Calu3 (cell line): ENCODE measurements around the gene ASXL2. TPM values are rescaled to one million over a fixed set of nuclear protein-coding genes. Genes with fewer than 3 reads are reported as not detected.

Experiments used
- BruUV-seq: library from RNA; stranded (reverse); fragments of 400-500 nt; replicated peaks from 2 replicates; lab custom pipeline; 2021; lab: Mats Ljungman, UMichigan
- CTCF ChIA-PET: fragments of 300-600 bp; sonication (Branson Sonifier 250); formaldehyde crosslinking; loops from one replicate; lab custom pipeline; 2022; ENCODE audit warnings: antibody characterized with exemption; lab: Charles Lee
- DNase-seq: peaks from one replicate; pipeline ENCODE4 v3.0.0; 2022
- H3K27ac Mint-ChIP-seq: one replicate; pipeline ENCODE4 v1.8.0; 2022; ENCODE audit warnings: mixed read lengths; ENCODE audit not compliant: unreplicated experiment
- H3K27me3 Mint-ChIP-seq: one replicate; pipeline ENCODE4 v1.8.0; 2022; ENCODE audit warnings: mixed read lengths; ENCODE audit not compliant: unreplicated experiment
- H3K36me3 Mint-ChIP-seq: one replicate; pipeline ENCODE4 v1.8.0; 2022; ENCODE audit warnings: mild to moderate bottlenecking, moderate library complexity, mixed read lengths; ENCODE audit not compliant: insufficient read depth, unreplicated experiment
- H3K4me1 Mint-ChIP-seq: one replicate; pipeline ENCODE4 v1.8.0; 2022; ENCODE audit warnings: mild to moderate bottlenecking, low read depth, mixed read lengths; ENCODE audit not compliant: unreplicated experiment
- H3K4me3 Mint-ChIP-seq: one replicate; pipeline ENCODE4 v1.8.0; 2022; ENCODE audit warnings: mild to moderate bottlenecking, low read depth, moderate library complexity, mixed read lengths; ENCODE audit not compliant: unreplicated experiment
- H3K9me3 Mint-ChIP-seq: one replicate; pipeline ENCODE4 v1.8.0; 2022; ENCODE audit warnings: low read depth, mixed read lengths; ENCODE audit not compliant: unreplicated experiment
- intact Hi-C: fragments of 100-400 bp; cut with micrococcal nuclease; formaldehyde crosslinking; loops from one replicate; pipeline ENCODE4 v1.10.0; 2022; ENCODE audit not compliant: unreplicated experiment
- total RNA-seq: library from RNA; stranded (reverse); gene quantifications from 2 replicates; pipeline ENCODE4 v1.2.3, GENCODE V29; 2022
- TF ChIP-seq, protein P1 (sequence below): fragments of 200-600 bp; IDR thresholded peaks from one replicate; pipeline ENCODE4 v1.8.0; 2022; ENCODE audit warnings: antibody characterized with exemption; ENCODE audit not compliant: unreplicated experiment

ASXL2 gene
- total RNA-seq, 1 experiment from 2014 or later = 42.8 TPM

- H3K27ac Mint-ChIP-seq = no peak overlapping the region
- no TSS peak for BruUV-seq
Measured at GRCh38 chr2:25777077-25777476, 101.2 kb downstream of the ASXL2 start.

GRCh38 chr2:25772078-25772477 lies 106.2 kb downstream of the ASXL2 start:
- H3K27ac Mint-ChIP-seq = no peak overlapping the region
- H3K4me1 Mint-ChIP-seq = no peaks in the 10 kb centered on the region
- TF ChIP-seq, protein P1, sequence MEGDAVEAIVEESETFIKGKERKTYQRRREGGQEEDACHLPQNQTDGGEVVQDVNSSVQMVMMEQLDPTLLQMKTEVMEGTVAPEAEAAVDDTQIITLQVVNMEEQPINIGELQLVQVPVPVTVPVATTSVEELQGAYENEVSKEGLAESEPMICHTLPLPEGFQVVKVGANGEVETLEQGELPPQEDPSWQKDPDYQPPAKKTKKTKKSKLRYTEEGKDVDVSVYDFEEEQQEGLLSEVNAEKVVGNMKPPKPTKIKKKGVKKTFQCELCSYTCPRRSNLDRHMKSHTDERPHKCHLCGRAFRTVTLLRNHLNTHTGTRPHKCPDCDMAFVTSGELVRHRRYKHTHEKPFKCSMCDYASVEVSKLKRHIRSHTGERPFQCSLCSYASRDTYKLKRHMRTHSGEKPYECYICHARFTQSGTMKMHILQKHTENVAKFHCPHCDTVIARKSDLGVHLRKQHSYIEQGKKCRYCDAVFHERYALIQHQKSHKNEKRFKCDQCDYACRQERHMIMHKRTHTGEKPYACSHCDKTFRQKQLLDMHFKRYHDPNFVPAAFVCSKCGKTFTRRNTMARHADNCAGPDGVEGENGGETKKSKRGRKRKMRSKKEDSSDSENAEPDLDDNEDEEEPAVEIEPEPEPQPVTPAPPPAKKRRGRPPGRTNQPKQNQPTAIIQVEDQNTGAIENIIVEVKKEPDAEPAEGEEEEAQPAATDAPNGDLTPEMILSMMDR = no peak
- no peaks in the 10 kb centered on the region for H3K27me3 Mint-ChIP-seq
- DNase-seq = no peak
- no peaks in the 10 kb centered on the region for H3K9me3 Mint-ChIP-seq
- CTCF ChIA-PET = interaction anchor here (0.7 kb wide), 1 partner anchor 1835 kb away, joined by 4 read pairs; no protein-coding TSS in a partner anchor
- peaks cover 10% of the 10 kb centered on the region for H3K36me3 Mint-ChIP-seq
- intact Hi-C loops = no loop called here
- BruUV-seq = no TSS peak
- H3K4me3 Mint-ChIP-seq = no peak overlapping the region

More at GRCh38 chr2:25777077-25777476, 101.2 kb downstream of the ASXL2 start:
- H3K4me3 Mint-ChIP-seq = no peak overlapping the region
- no peak for DNase-seq
- intact Hi-C loops = no loop called here
- H3K27me3 Mint-ChIP-seq = no peaks in the 10 kb centered on the region
- no peaks in the 10 kb centered on the region for H3K4me1 Mint-ChIP-seq
- H3K9me3 Mint-ChIP-seq = no peaks in the 10 kb centered on the region
- H3K36me3 Mint-ChIP-seq = no peaks in the 10 kb centered on the region
- CTCF ChIA-PET = no interaction called here
- TF ChIP-seq, protein P1 = no peak

- H3K4me3 Mint-ChIP-seq = no peak overlapping the region
- CTCF ChIA-PET = no interaction called here
- H3K4me1 Mint-ChIP-seq = peaks cover 6% of the 10 kb centered on the region
- intact Hi-C loops = no loop called here
- H3K36me3 Mint-ChIP-seq = peaks cover 28% of the 10 kb centered on the region
- H3K27ac Mint-ChIP-seq = no peak overlapping the region
- no TSS peak for BruUV-seq
- DNase-seq = no peak
- no peaks in the 10 kb centered on the region for H3K27me3 Mint-ChIP-seq
- no peaks in the 10 kb centered on the region for H3K9me3 Mint-ChIP-seq
- TF ChIP-seq, protein P1 = no peak
Measured at GRCh38 chr2:25763575-25763974, 114.7 kb downstream of the ASXL2 start.

DNA sequence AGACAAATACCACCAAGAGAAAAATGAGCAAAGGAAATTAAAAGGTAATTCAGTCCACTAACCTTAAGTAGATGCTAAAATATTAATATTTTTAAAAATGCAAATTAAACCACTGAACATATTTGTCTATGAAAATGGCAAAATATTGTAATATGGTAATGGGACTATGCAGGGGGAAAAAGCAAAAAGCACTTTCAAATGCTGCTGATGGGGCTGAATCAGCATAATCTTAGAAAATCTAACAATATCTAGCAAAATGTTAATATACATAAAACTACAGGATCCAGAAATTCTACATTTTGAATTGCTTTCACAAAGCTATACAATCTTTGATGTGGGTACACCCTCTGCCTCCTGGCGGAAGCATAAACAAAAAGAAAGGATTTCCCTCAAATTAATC lies 118.0 kb downstream of the ASXL2 start:
- Mint-ChIP-seq H3K9me3 (no peaks in the 10 kb centered on the region), H3K4me3 (no peak overlapping the region), H3K27ac (no peak overlapping the region), H3K27me3 (no peaks in the 10 kb centered on the region), H3K4me1 (peaks cover 13% of the 10 kb centered on the region), H3K36me3 (peaks cover 27% of the 10 kb centered on the region)
- CTCF ChIA-PET = no interaction called here
- no peak for DNase-seq
- intact Hi-C loops = no loop called here
- BruUV-seq = no TSS peak
- TF ChIP-seq, protein P1 = no peak
